Fibroblast of lung (primary cell): ENCODE data around the gene CHD6.

Source experiments
- EZH2 ChIP-seq: IDR thresholded peaks from 2 replicates; pipeline ENCODE4 v1.5.1; 2012; ENCODE audit warnings: low read length, control low read depth, mild to moderate bottlenecking; ENCODE audit errors: missing control alignments
- TF ChIP-seq, protein P1 (sequence below), 2 donors: IDR thresholded peaks in 1 of 2; conservative IDR thresholded peaks in 1 of 2; 1 replicate in 1 of 2; 2 replicates in 1 of 2; pipeline ENCODE4 v1.5.1; 2011 to 2012; ENCODE audit warnings: low read length in 2 of 2, control low read depth in 1 of 2, inconsistent platforms in 1 of 2, low read depth in 1 of 2, mild to moderate bottlenecking in 1 of 2

DNA sequence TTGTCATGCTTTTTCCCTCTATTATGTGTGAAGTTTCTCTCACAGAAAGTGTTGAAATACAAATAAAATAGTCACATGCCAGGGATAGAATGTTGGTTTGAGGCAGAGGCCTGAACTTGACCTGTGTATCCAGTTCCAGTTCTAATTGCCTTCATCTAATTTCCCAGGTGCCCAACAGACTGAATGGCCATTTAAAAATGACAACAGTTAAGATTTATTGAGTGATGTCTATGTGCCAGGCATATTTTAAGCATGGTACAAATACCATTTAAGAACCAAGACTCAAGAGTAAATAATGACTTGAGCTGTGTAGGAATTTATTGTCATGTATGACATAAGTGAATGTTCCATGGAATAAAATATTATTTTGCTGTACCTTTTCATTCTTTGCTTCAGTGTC, 163.9 kb downstream of the CHD6 start:
- TF ChIP-seq, protein P1, sequence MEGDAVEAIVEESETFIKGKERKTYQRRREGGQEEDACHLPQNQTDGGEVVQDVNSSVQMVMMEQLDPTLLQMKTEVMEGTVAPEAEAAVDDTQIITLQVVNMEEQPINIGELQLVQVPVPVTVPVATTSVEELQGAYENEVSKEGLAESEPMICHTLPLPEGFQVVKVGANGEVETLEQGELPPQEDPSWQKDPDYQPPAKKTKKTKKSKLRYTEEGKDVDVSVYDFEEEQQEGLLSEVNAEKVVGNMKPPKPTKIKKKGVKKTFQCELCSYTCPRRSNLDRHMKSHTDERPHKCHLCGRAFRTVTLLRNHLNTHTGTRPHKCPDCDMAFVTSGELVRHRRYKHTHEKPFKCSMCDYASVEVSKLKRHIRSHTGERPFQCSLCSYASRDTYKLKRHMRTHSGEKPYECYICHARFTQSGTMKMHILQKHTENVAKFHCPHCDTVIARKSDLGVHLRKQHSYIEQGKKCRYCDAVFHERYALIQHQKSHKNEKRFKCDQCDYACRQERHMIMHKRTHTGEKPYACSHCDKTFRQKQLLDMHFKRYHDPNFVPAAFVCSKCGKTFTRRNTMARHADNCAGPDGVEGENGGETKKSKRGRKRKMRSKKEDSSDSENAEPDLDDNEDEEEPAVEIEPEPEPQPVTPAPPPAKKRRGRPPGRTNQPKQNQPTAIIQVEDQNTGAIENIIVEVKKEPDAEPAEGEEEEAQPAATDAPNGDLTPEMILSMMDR (conservative IDR thresholded peaks at IDR 0.05 in 1 of 2, IDR thresholded peaks at IDR 0.05 in 1 of 2; ENCODE audit: low read depth in 1 of 2, low read length in 2 of 2): no peak
- TF ChIP-seq EZH2: no peak
